Erythroblast (primary cell): ENCODE measurements around the gene COX19.

ENCODE experiments used
- GATA1 ChIP-seq: IDR thresholded peaks from 2 replicates; pipeline ENCODE4 v1.6.1; 2011; ENCODE audit warnings: low read depth, mild to moderate bottlenecking, control low read depth, low read length, moderate library complexity
- POLR2A ChIP-seq: IDR thresholded peaks from 2 replicates; pipeline ENCODE4 v1.6.1; 2011; ENCODE audit warnings: mild to moderate bottlenecking, low read length

DNA sequence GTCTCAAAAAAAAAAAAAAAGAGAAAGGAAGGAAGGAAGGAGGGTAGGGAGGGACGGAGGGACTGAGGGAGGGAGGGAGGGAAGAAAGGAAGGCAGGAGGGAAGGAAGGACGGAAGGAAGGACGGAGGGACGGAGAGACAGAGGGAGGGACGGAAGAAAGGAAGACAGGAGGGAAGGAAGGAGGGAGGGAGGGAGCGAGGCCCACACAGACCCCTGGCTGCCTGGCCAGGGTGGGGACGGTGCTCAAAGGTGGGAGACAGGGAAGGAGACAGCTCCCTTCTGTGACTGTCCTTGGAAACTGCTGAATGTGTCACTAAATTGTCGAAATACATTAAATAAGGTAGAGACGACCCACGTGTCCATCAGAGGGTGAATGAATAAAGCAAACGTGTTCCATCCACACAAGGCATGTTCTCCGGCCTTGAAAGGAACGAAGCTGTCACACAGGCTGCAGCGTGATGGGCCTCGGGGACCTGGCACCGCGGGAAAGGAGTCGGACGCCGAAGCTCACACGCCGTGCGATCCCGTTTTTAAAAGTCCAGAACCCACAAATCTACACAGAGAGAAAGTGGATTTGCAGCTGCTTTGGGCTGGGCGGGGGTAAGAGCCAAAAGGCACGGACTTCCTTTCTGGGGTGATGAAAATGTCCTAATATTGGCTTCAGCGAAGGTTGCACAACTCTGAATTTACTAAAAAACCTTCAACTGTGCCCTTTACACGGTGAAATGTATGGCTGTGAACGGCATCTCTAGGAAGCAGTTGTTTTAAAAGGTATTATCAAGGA lies 44.2 kb downstream of the COX19 start:
- TF ChIP-seq GATA1 (no peak), POLR2A (no peak)
